ENCODE measurements around the gene ZBED4. TPM values are rescaled to one million over a fixed set of nuclear protein-coding genes. Genes with fewer than 3 reads are reported as not detected.

ZBED4 gene
- total and polyA plus RNA-seq, 2 experiments from 2014 or later, result 8.5 to 31.9 TPM

- TF ChIP-seq REST (IDR thresholded peaks at IDR 0.05; ENCODE audit: unreplicated experiment) (no peak), NANOG (IDR thresholded peaks at IDR 0.05; ENCODE audit: borderline replicate concordance) (no peak), JUNB (IDR thresholded peaks at IDR 0.05; ENCODE audit: unreplicated experiment) (no peak), EZH2phosphoT487 (IDR thresholded peaks at IDR 0.05; ENCODE audit: unreplicated experiment) (no peak), CTCF (conservative IDR thresholded peaks at IDR 0.05; ENCODE audit: low read depth in 2 of 2) (no peak)
Observed at GRCh38 chr22:49845241-49845640, 8.4 kb upstream of the ZBED4 start (continued).

- Mint-ChIP-seq H3K36me3 (ENCODE audit: low read depth) (no peaks in the 10 kb centered on the region), H3K4me1 (no peaks in the 10 kb centered on the region), H3K27me3 (ENCODE audit: insufficient read depth, low read depth, poor library complexity) (peaks cover 53% of the 10 kb centered on the region), H3K27ac (no peak overlapping the region), H3K4me3 (no peak overlapping the region), H3K9me3 (no peaks in the 10 kb centered on the region)
- Histone ChIP-seq H2AFZ (no peak overlapping the region), H3K27me3 (ENCODE audit: insufficient read depth) (peaks cover 77% of the 10 kb centered on the region), H3K4me3 (no peak overlapping the region), H3K79me2 (replicated peaks; ENCODE audit: insufficient read depth) (no peaks in the 10 kb centered on the region), H3K9me2 (ENCODE audit: insufficient read depth) (no peaks in the 10 kb centered on the region), H3K36me3 (ENCODE audit: insufficient read depth) (no peaks in the 10 kb centered on the region), H3K27ac (ENCODE audit: low read depth) (no peak overlapping the region), H3K4me1 (ENCODE audit: insufficient read depth) (0 out of 2 replicates have a peak, but pooled peaks cover 5% of the 10 kb centered on the region), H3K4me2 (no peak overlapping the region), H4K20me1 (replicated peaks; ENCODE audit: insufficient read depth) (no peaks in the 10 kb centered on the region), H3F3A (replicated peaks; ENCODE audit: low read depth) (no peaks in the 10 kb centered on the region)
- no peak for TF ChIP-seq CREB1 (CRISPR knock-in tag; IDR thresholded peaks at IDR 0.05; ENCODE audit: low read depth)
- no peak for TF ChIP-seq REST (IDR thresholded peaks at IDR 0.05; ENCODE audit: unreplicated experiment)
- no peak for TF ChIP-seq POLR2AphosphoS5 (IDR thresholded peaks at IDR 0.05; ENCODE audit: low read depth)
- no peak for TF ChIP-seq JUNB (IDR thresholded peaks at IDR 0.05; ENCODE audit: unreplicated experiment)
- ATAC-seq (no peak), DNase-seq (ENCODE audit: low spot score) (no peak)
Observed at GRCh38 chr22:49845666-49846459, 7.8 kb upstream of the ZBED4 start.
